OCI-LY7 (cell line): ENCODE data around the gene SERPINA12. TPM values are rescaled to one million over a fixed set of nuclear protein-coding genes. Genes with fewer than 3 reads are reported as not detected.

ENCODE experiments used
- BruUV-seq: library from RNA; stranded (reverse); fragments of 400-500 nt; replicated peaks from 2 replicates; lab custom pipeline; 2021; lab: Mats Ljungman, UMichigan
- CTCF ChIA-PET: fragments of 300-600 bp; sonication (Branson Sonifier 250); formaldehyde crosslinking; loops from one replicate; lab custom pipeline; 2022; ENCODE audit warnings: antibody characterized with exemption; ENCODE audit not compliant: unreplicated experiment; lab: Charles Lee
- POLR2A ChIA-PET: fragments of 300-600 bp; sonication (Branson Sonifier 250); formaldehyde crosslinking; loops from one replicate; lab custom pipeline; 2022; ENCODE audit warnings: antibody characterized with exemption; lab: Charles Lee
- DNase-seq: peaks from one replicate; pipeline ENCODE4 v3.0.0-alpha.2; 2015; ENCODE audit warnings: low spot score
- H2AFZ ChIP-seq: fragments of 200-600 bp; sonication (generic), shearing (Covaris generic); 2 replicates; pipeline ENCODE4 v1.6.1; 2014; ENCODE audit warnings: mild to moderate bottlenecking, antibody characterized with exemption, low read length, moderate library complexity
- H3K27ac ChIP-seq: fragments of 200-600 bp; sonication (generic); 2 replicates; pipeline ENCODE4 v1.5.1; 2014; ENCODE audit warnings: mixed run types, low read depth, mild to moderate bottlenecking, moderate library complexity, low read length, inconsistent platforms; ENCODE audit not compliant: poor library complexity, severe bottlenecking
- H3K36me3 ChIP-seq: fragments of 200-600 bp; sonication (generic); 2 replicates; pipeline ENCODE4 v1.6.1; 2014; ENCODE audit warnings: mild to moderate bottlenecking, antibody characterized with exemption, low read length, moderate library complexity, mixed read lengths; ENCODE audit not compliant: insufficient read depth
- H3K4me1 ChIP-seq: fragments of 200-600 bp; sonication (generic); 2 replicates; pipeline ENCODE4 v1.5.1; 2014; ENCODE audit warnings: mild to moderate bottlenecking, low read length; ENCODE audit not compliant: insufficient read depth, poor library complexity, severe bottlenecking
- H3K4me2 ChIP-seq: fragments of 200-600 bp; sonication (generic); 2 replicates; pipeline ENCODE4 v1.6.1; 2014; ENCODE audit warnings: mild to moderate bottlenecking, low read length
- H3K4me3 ChIP-seq: fragments of 200-600 bp; sonication (generic); 2 replicates; pipeline ENCODE4 v1.5.1; 2014; ENCODE audit warnings: mild to moderate bottlenecking, low read depth, low read length; ENCODE audit not compliant: poor library complexity, severe bottlenecking
- H3K79me2 ChIP-seq: fragments of 200-600 bp; sonication (generic); 2 replicates; pipeline ENCODE4 v1.6.1; 2016; ENCODE audit warnings: low read depth, mild to moderate bottlenecking, low read length, moderate library complexity, mixed read lengths; ENCODE audit not compliant: insufficient read depth
- H3K9me2 ChIP-seq: fragments of 200-600 bp; sonication (generic); 2 replicates; pipeline ENCODE4 v1.6.1; 2016; ENCODE audit warnings: mild to moderate bottlenecking, low read length, mixed read lengths; ENCODE audit not compliant: insufficient read depth
- H3K9me3 ChIP-seq: fragments of 200-600 bp; sonication (generic); 2 replicates; pipeline ENCODE4 v1.6.1; 2014; ENCODE audit warnings: mild to moderate bottlenecking, mixed run types, low read length, mixed read lengths
- H4K20me1 ChIP-seq: fragments of 200-600 bp; sonication (generic); 2 replicates; pipeline ENCODE4 v1.6.1; 2014; ENCODE audit warnings: mild to moderate bottlenecking, antibody characterized with exemption, low read length, moderate library complexity, mixed read lengths; ENCODE audit not compliant: insufficient read depth
- CTCF ChIP-seq: fragments of 200-600 bp; sonication (generic); conservative IDR thresholded peaks from 2 replicates; pipeline ENCODE4 v1.5.1; 2014; ENCODE audit warnings: mild to moderate bottlenecking, antibody characterized with exemption, low read length, moderate library complexity, mixed read lengths
- EZH2phosphoT487 ChIP-seq: fragments of 200-600 bp; sonication (generic); IDR thresholded peaks from 2 replicates; pipeline ENCODE4 v1.6.1; 2018; ENCODE audit warnings: low read depth, borderline replicate concordance, mild to moderate bottlenecking, mixed run types, antibody characterized with exemption, low read length, moderate library complexity, mixed read lengths
- intact Hi-C: fragments of 100-400 bp; cut with micrococcal nuclease; formaldehyde crosslinking; loops from one replicate; pipeline ENCODE4 v1.10.0; 2022; ENCODE audit not compliant: unreplicated experiment
- total RNA-seq, 2 experiments: library from RNA; depleted of rRNA in 1 of 2; stranded (reverse); fragments of >200 nt in 1 of 2; shearing (Covaris generic) in 1 of 2; gene quantifications; 2 replicates each; pipeline ENCODE4 v1.2.3, GENCODE V29; 2014 to 2022

SERPINA12 gene
- total RNA-seq, 2 experiments from 2014 or later: not detected

GRCh38 chr14:94540031-94540794, 30.9 kb upstream of the SERPINA12 start:
- ChIA-PET POLR2A (no interaction called here), CTCF (interaction anchor here (0.6 to 1.6 kb wide), 2 partner anchors 9 to 115 kb away, joined by 3 to 5 read pairs; no protein-coding TSS in a partner anchor)
- no peaks in the 10 kb centered on the region for H3K9me3 ChIP-seq
- no TSS peak for BruUV-seq
- H3K27ac ChIP-seq: no peak overlapping the region
- H3K36me3 ChIP-seq: no peaks in the 10 kb centered on the region
- no peak overlapping the region for H3K4me3 ChIP-seq
- no peaks in the 10 kb centered on the region for H3K9me2 ChIP-seq
- intact Hi-C loops: no loop called here
- H2AFZ ChIP-seq: no peak overlapping the region
- TF ChIP-seq CTCF (no peak), EZH2phosphoT487 (no peak)
- H3K4me2 ChIP-seq: no peak overlapping the region
- no peak for DNase-seq
- H3K79me2 ChIP-seq: no peaks in the 10 kb centered on the region
- no peaks in the 10 kb centered on the region for H3K4me1 ChIP-seq
- no peaks in the 10 kb centered on the region for H4K20me1 ChIP-seq

GRCh38 chr14:94539181-94539580, 29.9 kb upstream of the SERPINA12 start:
- Histone ChIP-seq H3K4me3 (no peak overlapping the region), H2AFZ (no peak overlapping the region), H3K4me2 (no peak overlapping the region), H3K4me1 (no peaks in the 10 kb centered on the region), H3K9me2 (no peaks in the 10 kb centered on the region), H4K20me1 (no peaks in the 10 kb centered on the region), H3K27ac (no peak overlapping the region), H3K36me3 (no peaks in the 10 kb centered on the region), H3K79me2 (no peaks in the 10 kb centered on the region), H3K9me3 (no peaks in the 10 kb centered on the region)
- no peak for DNase-seq
- TF ChIP-seq EZH2phosphoT487 (no peak), CTCF (no peak)
- no TSS peak for BruUV-seq
- ChIA-PET CTCF (interaction anchor here (1.6 kb wide), 1 partner anchor 10 kb away, joined by 3 read pairs; no protein-coding TSS in a partner anchor), POLR2A (no interaction called here)
- intact Hi-C loops: no loop called here
